ENCODE measurements around the gene TRAF2. TPM values are rescaled to one million over a fixed set of nuclear protein-coding genes. Genes with fewer than 3 reads are reported as not detected.
A peak's percentile ranks its signal among the peaks of the same experiment; 100 is the strongest.

TRAF2 gene
- total and polyA plus RNA-seq, 4 donors: 4.7 to 14.9 (median 6.8) TPM

DNA sequence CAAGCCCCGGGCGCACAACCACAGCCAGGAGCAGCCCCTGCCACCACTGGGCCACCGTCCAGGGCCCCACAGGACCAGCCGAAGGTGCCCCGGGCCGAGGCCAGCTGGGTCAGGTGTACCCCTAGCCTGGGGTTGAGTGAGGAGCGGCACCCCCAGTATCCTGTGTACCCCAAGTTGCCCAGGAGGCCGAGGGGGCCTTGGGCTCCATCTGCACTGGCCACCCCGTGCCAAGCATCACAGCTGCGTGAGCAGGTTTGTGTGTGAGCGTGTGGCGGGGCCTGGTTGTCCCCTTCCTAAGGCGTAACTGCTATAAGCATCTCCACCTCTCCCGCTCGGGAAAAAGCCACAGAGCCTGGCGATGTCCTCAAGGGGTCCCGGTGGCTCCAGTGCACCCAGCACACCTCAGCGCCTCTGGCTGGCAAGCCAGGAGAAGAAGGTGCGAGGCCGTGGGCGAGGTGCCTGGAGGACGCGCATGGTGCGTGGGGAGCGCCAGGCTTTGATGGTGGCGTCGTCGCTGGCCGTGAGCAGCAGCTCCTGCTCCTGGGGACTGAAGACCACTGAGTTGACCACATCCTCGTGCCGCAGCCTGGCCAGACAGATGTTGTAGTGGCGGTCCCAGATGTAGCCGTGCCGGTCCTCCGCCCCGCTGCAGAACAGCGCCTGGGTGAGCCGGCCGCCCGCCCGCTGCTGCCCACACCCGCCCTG is 54.4 kb downstream of the TRAF2 start:
- H3K27ac ChIP-seq (ENCODE audit: low read depth in 1 of 2, low read length in 2 of 2): peak overlapping the region; percentile 82 to 90

DNA sequence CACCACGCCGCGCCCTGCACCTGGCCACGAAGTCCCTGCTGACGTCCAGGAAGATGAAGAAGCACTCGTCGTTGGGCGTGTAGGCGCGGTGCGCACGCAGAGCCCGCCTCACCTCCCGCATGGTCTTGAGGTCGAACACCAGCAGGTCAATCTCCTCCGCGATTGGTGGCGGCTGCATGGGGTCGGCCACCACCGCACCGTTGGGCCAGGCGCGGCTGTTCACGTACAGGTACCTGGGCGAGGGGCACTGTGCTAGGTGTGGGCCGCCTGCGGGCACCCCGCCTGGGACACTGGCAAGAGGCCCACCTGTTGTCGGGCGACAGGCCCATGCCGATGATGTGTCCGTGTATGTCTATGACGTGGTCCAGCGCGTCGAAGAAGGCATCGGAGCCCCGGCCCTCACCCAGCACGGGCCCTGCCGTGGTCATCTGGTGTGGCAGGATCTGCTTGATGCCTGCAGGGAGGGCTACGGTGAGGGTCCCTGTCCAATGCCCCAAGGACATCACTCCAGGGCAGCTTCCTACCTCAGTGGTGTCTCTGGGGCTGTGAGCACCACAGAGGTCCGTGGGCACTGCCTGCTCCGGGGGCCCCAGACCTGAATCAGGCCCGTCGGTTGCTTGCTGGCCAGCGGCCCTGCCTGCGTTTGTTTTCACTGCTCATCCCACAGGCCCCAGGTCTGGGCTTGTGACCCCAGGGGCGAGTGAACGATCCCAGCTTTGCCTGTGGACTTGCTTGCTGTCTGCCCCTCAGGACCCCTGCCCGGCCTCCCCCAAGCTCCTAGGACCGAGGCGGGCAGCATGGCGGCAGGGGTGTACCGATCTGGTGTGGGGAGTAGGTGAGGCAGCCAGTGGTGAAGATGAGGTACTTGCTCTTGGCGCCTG is 55.2 kb downstream of the TRAF2 start:
- TF ChIP-seq GABPA (IDR thresholded peaks at IDR 0.05 in 1 of 2, conservative IDR thresholded peaks at IDR 0.05 in 1 of 2) (no peak), FOXA2 (IDR thresholded peaks at IDR 0.05) (no peak), HNF4A (conservative IDR thresholded peaks at IDR 0.05) (no peak), MAX (IDR thresholded peaks at IDR 0.05) (no peak)
- TF ChIP-seq, protein P1, sequence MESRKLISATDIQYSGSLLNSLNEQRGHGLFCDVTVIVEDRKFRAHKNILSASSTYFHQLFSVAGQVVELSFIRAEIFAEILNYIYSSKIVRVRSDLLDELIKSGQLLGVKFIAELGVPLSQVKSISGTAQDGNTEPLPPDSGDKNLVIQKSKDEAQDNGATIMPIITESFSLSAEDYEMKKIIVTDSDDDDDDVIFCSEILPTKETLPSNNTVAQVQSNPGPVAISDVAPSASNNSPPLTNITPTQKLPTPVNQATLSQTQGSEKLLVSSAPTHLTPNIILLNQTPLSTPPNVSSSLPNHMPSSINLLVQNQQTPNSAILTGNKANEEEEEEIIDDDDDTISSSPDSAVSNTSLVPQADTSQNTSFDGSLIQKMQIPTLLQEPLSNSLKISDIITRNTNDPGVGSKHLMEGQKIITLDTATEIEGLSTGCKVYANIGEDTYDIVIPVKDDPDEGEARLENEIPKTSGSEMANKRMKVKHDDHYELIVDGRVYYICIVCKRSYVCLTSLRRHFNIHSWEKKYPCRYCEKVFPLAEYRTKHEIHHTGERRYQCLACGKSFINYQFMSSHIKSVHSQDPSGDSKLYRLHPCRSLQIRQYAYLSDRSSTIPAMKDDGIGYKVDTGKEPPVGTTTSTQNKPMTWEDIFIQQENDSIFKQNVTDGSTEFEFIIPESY (IDR thresholded peaks at IDR 0.05): no peak
- Histone ChIP-seq H3K36me3 (ENCODE audit: control insufficient read depth in 4 of 4, insufficient read depth in 3 of 4, low read depth in 1 of 4, low read length in 3 of 4) (peaks cover 0 to 14% (median 9%) of the 10 kb centered on the region in 4 donors), H3K27ac (ENCODE audit: low read depth in 1 of 2, low read length in 2 of 2) (peak overlapping the region; percentile 82 to 90), H3K9ac (ENCODE audit: low read depth in 1 of 2, low read length in 2 of 2) (no peak overlapping the region), H3K4me1 (ENCODE audit: control insufficient read depth in 4 of 4, insufficient read depth in 4 of 4, low read length in 3 of 4) (peaks cover 21 to 68% (median 41%) of the 10 kb centered on the region in 4 donors), H3K4me3 (ENCODE audit: low read depth in 1 of 3, low read length in 3 of 3) (no peak overlapping the region), H3K27me3 (ENCODE audit: control insufficient read depth in 4 of 4, insufficient read depth in 4 of 4, low read length in 3 of 4) (no peaks in the 10 kb centered on the region), H3K9me3 (ENCODE audit: control insufficient read depth in 4 of 4, low read length in 3 of 4) (no peaks in the 10 kb centered on the region)
- 94% methylated on average over 55 of the region's 55 CpGs for WGBS
- no peak for DNase-seq (ENCODE audit: low spot score)

More for the DNA sequence above, 54.4 kb downstream of the TRAF2 start:
- peaks cover 21 to 61% (median 40%) of the 10 kb centered on the region in 4 donors for H3K4me1 ChIP-seq (ENCODE audit: control insufficient read depth in 4 of 4, insufficient read depth in 4 of 4, low read length in 3 of 4)
- H3K9ac ChIP-seq (ENCODE audit: low read depth in 1 of 2, low read length in 2 of 2): no peak overlapping the region
- peaks cover 0 to 14% (median 9%) of the 10 kb centered on the region in 4 donors for H3K36me3 ChIP-seq (ENCODE audit: control insufficient read depth in 4 of 4, insufficient read depth in 3 of 4, low read depth in 1 of 4, low read length in 3 of 4)
- DNase-seq (ENCODE audit: low spot score): no peak
- no peak for TF ChIP-seq EGR1 (IDR thresholded peaks at IDR 0.05; ENCODE audit: low read depth in 2 of 2)
- TF ChIP-seq JUND (IDR thresholded peaks at IDR 0.05): no peak
- TF ChIP-seq NR2F2 (IDR thresholded peaks at IDR 0.05): no peak
- no peak for TF ChIP-seq ATF3 (IDR thresholded peaks at IDR 0.05)
- no peak for TF ChIP-seq RXRA (IDR thresholded peaks at IDR 0.05)
- no peak for TF ChIP-seq SP1 (IDR thresholded peaks at IDR 0.05)
- no peak for TF ChIP-seq FOXA2 (IDR thresholded peaks at IDR 0.05)
- TF ChIP-seq, protein P2, sequence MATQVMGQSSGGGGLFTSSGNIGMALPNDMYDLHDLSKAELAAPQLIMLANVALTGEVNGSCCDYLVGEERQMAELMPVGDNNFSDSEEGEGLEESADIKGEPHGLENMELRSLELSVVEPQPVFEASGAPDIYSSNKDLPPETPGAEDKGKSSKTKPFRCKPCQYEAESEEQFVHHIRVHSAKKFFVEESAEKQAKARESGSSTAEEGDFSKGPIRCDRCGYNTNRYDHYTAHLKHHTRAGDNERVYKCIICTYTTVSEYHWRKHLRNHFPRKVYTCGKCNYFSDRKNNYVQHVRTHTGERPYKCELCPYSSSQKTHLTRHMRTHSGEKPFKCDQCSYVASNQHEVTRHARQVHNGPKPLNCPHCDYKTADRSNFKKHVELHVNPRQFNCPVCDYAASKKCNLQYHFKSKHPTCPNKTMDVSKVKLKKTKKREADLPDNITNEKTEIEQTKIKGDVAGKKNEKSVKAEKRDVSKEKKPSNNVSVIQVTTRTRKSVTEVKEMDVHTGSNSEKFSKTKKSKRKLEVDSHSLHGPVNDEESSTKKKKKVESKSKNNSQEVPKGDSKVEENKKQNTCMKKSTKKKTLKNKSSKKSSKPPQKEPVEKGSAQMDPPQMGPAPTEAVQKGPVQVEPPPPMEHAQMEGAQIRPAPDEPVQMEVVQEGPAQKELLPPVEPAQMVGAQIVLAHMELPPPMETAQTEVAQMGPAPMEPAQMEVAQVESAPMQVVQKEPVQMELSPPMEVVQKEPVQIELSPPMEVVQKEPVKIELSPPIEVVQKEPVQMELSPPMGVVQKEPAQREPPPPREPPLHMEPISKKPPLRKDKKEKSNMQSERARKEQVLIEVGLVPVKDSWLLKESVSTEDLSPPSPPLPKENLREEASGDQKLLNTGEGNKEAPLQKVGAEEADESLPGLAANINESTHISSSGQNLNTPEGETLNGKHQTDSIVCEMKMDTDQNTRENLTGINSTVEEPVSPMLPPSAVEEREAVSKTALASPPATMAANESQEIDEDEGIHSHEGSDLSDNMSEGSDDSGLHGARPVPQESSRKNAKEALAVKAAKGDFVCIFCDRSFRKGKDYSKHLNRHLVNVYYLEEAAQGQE (IDR thresholded peaks at IDR 0.05): no peak
- no peak for TF ChIP-seq MAX (IDR thresholded peaks at IDR 0.05)
- no peak for TF ChIP-seq HNF4G (IDR thresholded peaks at IDR 0.05)
- TF ChIP-seq, protein P3, sequence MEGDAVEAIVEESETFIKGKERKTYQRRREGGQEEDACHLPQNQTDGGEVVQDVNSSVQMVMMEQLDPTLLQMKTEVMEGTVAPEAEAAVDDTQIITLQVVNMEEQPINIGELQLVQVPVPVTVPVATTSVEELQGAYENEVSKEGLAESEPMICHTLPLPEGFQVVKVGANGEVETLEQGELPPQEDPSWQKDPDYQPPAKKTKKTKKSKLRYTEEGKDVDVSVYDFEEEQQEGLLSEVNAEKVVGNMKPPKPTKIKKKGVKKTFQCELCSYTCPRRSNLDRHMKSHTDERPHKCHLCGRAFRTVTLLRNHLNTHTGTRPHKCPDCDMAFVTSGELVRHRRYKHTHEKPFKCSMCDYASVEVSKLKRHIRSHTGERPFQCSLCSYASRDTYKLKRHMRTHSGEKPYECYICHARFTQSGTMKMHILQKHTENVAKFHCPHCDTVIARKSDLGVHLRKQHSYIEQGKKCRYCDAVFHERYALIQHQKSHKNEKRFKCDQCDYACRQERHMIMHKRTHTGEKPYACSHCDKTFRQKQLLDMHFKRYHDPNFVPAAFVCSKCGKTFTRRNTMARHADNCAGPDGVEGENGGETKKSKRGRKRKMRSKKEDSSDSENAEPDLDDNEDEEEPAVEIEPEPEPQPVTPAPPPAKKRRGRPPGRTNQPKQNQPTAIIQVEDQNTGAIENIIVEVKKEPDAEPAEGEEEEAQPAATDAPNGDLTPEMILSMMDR (IDR thresholded peaks at IDR 0.05; ENCODE audit: low read depth, low read length, missing input control): no peak
- no peak for TF ChIP-seq GABPA (IDR thresholded peaks at IDR 0.05 in 1 of 2, conservative IDR thresholded peaks at IDR 0.05 in 1 of 2)
- no peak for TF ChIP-seq HNF4A (conservative IDR thresholded peaks at IDR 0.05)
- no peaks in the 10 kb centered on the region for H3K27me3 ChIP-seq (ENCODE audit: control insufficient read depth in 4 of 4, insufficient read depth in 4 of 4, low read length in 3 of 4)
- 85% methylated on average over 42 of the region's 42 CpGs for WGBS
- H3K9me3 ChIP-seq (ENCODE audit: control insufficient read depth in 4 of 4, low read length in 3 of 4): no peaks in the 10 kb centered on the region
- no peak overlapping the region for H3K4me3 ChIP-seq (ENCODE audit: low read depth in 1 of 3, low read length in 3 of 3)
